ENCODE results near the gene TLK1. TPM values are rescaled to one million over a fixed set of nuclear protein-coding genes. Genes with fewer than 3 reads are reported as not detected.

Gene TLK1
- total and polyA plus RNA-seq, 9 of the 15 experiments (the other 6 are each of a cell fraction or from before 2014, with no cell fraction given), result 20.2 to 101 (median 40.5) TPM

DNA sequence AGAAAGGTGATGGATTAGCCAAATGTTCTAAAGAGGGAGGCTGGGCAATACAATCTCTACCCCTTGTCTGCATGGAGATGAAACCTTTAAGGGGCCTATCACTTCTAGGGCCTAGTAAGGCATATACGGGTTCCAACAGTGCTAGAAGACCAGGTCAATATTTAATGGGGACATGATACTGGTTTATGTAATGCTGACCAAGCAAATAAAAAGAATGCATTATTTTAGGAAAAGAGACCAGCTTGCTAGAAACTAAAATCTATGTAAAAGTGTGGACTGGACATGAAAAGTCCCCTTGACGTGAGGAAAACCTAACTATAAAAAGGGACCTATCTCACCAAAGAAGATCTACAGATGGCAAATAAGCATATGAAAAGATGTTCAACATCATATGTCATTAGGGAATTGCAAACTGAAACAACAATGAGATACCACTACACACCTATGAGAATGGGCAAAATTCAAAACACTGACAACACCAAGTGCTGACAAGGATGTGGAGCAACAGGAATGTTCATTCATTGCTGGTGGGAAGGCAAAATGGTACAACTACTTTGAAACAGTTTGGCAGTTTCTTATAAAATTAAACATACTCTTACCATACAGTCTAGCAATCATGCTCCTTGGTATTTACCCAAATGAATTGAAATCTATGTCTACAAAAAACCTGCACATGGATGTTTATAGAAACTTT is 45.9 kb upstream of the TLK1 start (continued):
- no peak for TF ChIP-seq TCFL5 (CRISPR knock-in tag; conservative IDR thresholded peaks at IDR 0.05)
- no peak for TF ChIP-seq NR2C1 (IDR thresholded peaks at IDR 0.05)
- TF ChIP-seq NR2C1 (tag; IDR thresholded peaks at IDR 0.05), result no peak
- no peak for TF ChIP-seq ATF2 (CRISPR knock-in tag; IDR thresholded peaks at IDR 0.05)
- no peak for TF ChIP-seq IRF9 (tag; IDR thresholded peaks at IDR 0.05)
- TF ChIP-seq CBX3 (IDR thresholded peaks at IDR 0.05; ENCODE audit: borderline replicate concordance in 1 of 2, low read length in 2 of 2), result peak in 1 of 2 experiments; percentile 45; a peak in 1 of 3 replicates
- TF ChIP-seq EP300 (IDR thresholded peaks at IDR 0.05; ENCODE audit: low read length), result no peak
- TF ChIP-seq KLF6 (CRISPR knock-in tag; IDR thresholded peaks at IDR 0.05; ENCODE audit: borderline replicate concordance), result no peak
- TF ChIP-seq, protein P1, sequence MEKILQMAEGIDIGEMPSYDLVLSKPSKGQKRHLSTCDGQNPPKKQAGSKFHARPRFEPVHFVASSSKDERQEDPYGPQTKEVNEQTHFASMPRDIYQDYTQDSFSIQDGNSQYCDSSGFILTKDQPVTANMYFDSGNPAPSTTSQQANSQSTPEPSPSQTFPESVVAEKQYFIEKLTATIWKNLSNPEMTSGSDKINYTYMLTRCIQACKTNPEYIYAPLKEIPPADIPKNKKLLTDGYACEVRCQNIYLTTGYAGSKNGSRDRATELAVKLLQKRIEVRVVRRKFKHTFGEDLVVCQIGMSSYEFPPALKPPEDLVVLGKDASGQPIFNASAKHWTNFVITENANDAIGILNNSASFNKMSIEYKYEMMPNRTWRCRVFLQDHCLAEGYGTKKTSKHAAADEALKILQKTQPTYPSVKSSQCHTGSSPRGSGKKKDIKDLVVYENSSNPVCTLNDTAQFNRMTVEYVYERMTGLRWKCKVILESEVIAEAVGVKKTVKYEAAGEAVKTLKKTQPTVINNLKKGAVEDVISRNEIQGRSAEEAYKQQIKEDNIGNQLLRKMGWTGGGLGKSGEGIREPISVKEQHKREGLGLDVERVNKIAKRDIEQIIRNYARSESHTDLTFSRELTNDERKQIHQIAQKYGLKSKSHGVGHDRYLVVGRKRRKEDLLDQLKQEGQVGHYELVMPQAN (IDR thresholded peaks at IDR 0.05; ENCODE audit: borderline replicate concordance), result no peak
- 0 out of 2 replicates have a peak, but pooled peaks have one; percentile 50 for TF ChIP-seq TRIM28 (IDR thresholded peaks at IDR 0.05)
- TF ChIP-seq EGR1 (conservative IDR thresholded peaks at IDR 0.05), result no peak
- TF ChIP-seq ZNF316 (IDR thresholded peaks at IDR 0.05), result peak; percentile 90
- TF ChIP-seq XRCC3 (IDR thresholded peaks at IDR 0.05), result no peak

Data from K562 (cell line).